ENCODE data around the gene HSD17B13. TPM values are rescaled to one million over a fixed set of nuclear protein-coding genes. Genes with fewer than 3 reads are reported as not detected.
"Not testable (repeated sequence)": the region's sequence is repeated elsewhere in the genome, so short reads cannot be mapped to it uniquely, and the experiment has no call there.

HSD17B13 gene
- total RNA-seq, 4 donors from 2014 or later, result 0.70 to 4.0 (median 1.6) TPM; not detected in 1

DNA sequence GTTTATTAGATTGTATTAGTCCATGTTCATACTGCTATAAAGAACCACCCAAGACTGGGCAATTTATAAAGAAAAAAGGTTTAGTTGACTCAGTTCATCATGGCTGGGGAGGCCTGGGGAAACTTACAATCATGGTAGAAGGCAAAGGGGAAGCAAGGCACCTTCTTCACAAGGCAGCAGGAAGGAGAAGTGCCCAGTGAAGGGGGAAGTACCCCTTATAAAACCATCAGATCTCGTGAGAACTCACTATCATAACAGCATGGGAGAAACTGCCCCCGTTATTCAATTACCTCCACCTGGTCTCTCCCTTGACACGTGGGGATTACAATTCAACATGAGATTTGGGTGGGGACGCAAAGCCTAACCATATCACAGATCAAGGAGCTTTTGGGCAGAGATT is 8.1 kb upstream of the HSD17B13 start:
- TF ChIP-seq POLR2A (IDR thresholded peaks at IDR 0.05) (no peak), CTCF (IDR thresholded peaks at IDR 0.05) (no peak)
- H3K4me3 ChIP-seq, result no peak overlapping the region
- H3K4me1 ChIP-seq, result no peaks in the 10 kb centered on the region
- H3K36me3 ChIP-seq, result peaks cover 0 to 20% (median 0%) of the 10 kb centered on the region in 3 donors
- no peak overlapping the region for H3K27ac ChIP-seq
- no peaks in the 10 kb centered on the region for H3K27me3 ChIP-seq
- no peak for DNase-seq
- no peaks in the 10 kb centered on the region for H3K9me3 ChIP-seq

GRCh38 chr4:87327136-87327535 is 4.5 kb upstream of the HSD17B13 start:
- TF ChIP-seq POLR2A (IDR thresholded peaks at IDR 0.05) (no peak), CTCF (IDR thresholded peaks at IDR 0.05) (no peak)
- Histone ChIP-seq H3K9me3 (no peaks in the 10 kb centered on the region), H3K4me3 (no peak overlapping the region), H3K4me1 (no peaks in the 10 kb centered on the region), H3K27ac (no peak overlapping the region), H3K36me3 (no peaks in the 10 kb centered on the region), H3K27me3 (no peaks in the 10 kb centered on the region)
- no peak for DNase-seq

DNA sequence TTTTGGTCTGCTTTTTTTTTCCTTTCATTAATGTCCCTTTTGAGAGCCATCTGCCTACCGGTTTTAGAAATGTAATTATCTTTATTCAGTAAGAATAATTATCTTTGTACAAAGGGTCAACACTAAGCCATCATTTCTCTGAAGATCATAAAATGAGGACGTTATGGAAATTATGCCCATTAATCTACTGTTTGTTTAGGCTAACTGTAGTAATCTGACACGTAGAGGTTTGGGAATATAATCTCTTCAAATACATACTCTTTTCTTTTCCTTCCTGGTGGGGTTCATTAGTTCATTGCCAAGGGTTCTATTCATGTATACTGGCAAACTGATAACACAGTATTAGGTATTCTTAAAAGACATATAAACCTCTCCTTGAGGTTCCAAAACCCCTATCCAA is 3.8 kb upstream of the HSD17B13 start:
- no peak overlapping the region for H3K27ac ChIP-seq

GRCh38 chr4:87321888-87322287 is 794 bp downstream of the HSD17B13 start:
- H3K4me1 ChIP-seq, result no peaks in the 10 kb centered on the region
- DNase-seq, result no peak
- H3K4me3 ChIP-seq, result no peak overlapping the region
- no peaks in the 10 kb centered on the region for H3K27me3 ChIP-seq
- no peaks in the 10 kb centered on the region for H3K36me3 ChIP-seq
- TF ChIP-seq POLR2A (IDR thresholded peaks at IDR 0.05), result no peak
- TF ChIP-seq CTCF (IDR thresholded peaks at IDR 0.05), result no peak
- no peak overlapping the region for H3K27ac ChIP-seq
- no peaks in the 10 kb centered on the region for H3K9me3 ChIP-seq

More for the DNA sequence above, 3.8 kb upstream of the HSD17B13 start:
- Histone ChIP-seq H3K27me3 (no peaks in the 10 kb centered on the region), H3K4me1 (no peaks in the 10 kb centered on the region), H3K4me3 (no peak overlapping the region), H3K9me3 (no peaks in the 10 kb centered on the region), H3K36me3 (no peaks in the 10 kb centered on the region)
- TF ChIP-seq POLR2A (IDR thresholded peaks at IDR 0.05) (no peak), CTCF (IDR thresholded peaks at IDR 0.05) (no peak)
- DNase-seq, result no peak

GRCh38 chr4:87317527-87317926 is 5.2 kb downstream of the HSD17B13 start:
- Histone ChIP-seq H3K4me1 (no peaks in the 10 kb centered on the region), H3K27ac (no peak overlapping the region), H3K36me3 (no peaks in the 10 kb centered on the region), H3K27me3 (no peaks in the 10 kb centered on the region), H3K4me3 (no peak overlapping the region), H3K9me3 (no peaks in the 10 kb centered on the region)
- DNase-seq, result no peak
- TF ChIP-seq CTCF (IDR thresholded peaks at IDR 0.05) (no peak), POLR2A (IDR thresholded peaks at IDR 0.05) (no peak)

- H3K4me3 ChIP-seq, result no peak overlapping the region
- no peak for TF ChIP-seq CTCF (IDR thresholded peaks at IDR 0.05)
- no peak for TF ChIP-seq POLR2A (IDR thresholded peaks at IDR 0.05)
- no peak for DNase-seq
- H3K36me3 ChIP-seq, result no peaks in the 10 kb centered on the region
- no peak overlapping the region for H3K27ac ChIP-seq
- no peaks in the 10 kb centered on the region for H3K9me3 ChIP-seq
- no peaks in the 10 kb centered on the region for H3K4me1 ChIP-seq
- no peaks in the 10 kb centered on the region for H3K27me3 ChIP-seq
Observed at GRCh38 chr4:87316961-87317360, 5.7 kb downstream of the HSD17B13 start.

GRCh38 chr4:87315000-87315399 is 7.7 kb downstream of the HSD17B13 start:
- not testable (repeated sequence) for H3K36me3 ChIP-seq, H3K27me3 ChIP-seq, H3K27ac ChIP-seq, H3K4me3 ChIP-seq, H3K9me3 ChIP-seq, H3K4me1 ChIP-seq, DNase-seq
